GM23338 (cell line): Measurements from ENCODE around the gene OSBPL10.

Experiments used
- EZH2phosphoT487 ChIP-seq: fragments of 200-600 bp; sonication (generic); IDR thresholded peaks from one replicate; pipeline ENCODE4 v1.8.1; 2018; ENCODE audit warnings: antibody characterized with exemption; ENCODE audit not compliant: unreplicated experiment
- NANOG ChIP-seq: IDR thresholded peaks from 2 replicates; pipeline ENCODE4 v1.6.1; 2016; ENCODE audit warnings: antibody characterized with exemption, borderline replicate concordance

DNA sequence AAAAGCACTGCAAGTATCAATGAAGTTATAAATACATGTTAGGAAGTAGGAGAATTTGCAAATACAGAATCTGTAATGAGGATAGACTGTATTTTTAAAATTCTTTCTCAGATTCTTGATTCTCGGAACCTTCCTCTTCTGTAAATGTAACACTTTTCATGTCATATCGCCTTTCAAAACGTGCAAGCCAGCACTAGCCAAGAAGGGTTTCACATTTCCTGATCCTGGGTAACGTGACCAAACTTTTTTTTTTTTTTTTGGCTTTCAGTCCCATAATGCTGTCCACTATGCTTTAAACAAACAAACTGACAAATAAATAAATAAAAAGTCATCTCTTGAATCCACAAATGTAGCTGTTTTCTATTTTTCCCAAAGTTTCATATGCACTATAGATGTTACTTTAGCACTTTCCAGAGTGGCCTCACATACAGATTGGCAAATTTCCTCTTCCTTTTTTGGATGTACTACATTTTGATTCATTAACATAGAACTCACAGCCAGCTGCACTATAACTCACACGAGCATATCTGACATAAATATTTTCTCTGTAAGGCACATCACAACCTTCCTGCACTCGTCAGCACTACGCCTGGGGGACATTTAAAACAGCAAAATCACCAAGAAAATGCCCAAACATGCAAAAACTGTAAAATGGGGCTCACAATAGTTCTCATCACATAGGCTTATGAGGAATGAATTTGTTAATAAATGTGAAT, 208.1 kb downstream of the OSBPL10 start:
- TF ChIP-seq NANOG (no peak), EZH2phosphoT487 (no peak)
